Naive thymus-derived CD4-positive, alpha-beta T cell (primary cell): ENCODE measurements around the gene POLDIP3. TPM values are rescaled to one million over a fixed set of nuclear protein-coding genes. Genes with fewer than 3 reads are reported as not detected.
"Not testable (repeated sequence)": the region's sequence is repeated elsewhere in the genome, so short reads cannot be mapped to it uniquely, and the experiment has no call there.

Experiments
- ATAC-seq: fragments of 150-1000 bp; cut with Tn5 transposase; 2 replicates; pipeline ENCODE4 v1.10.0; 2021; ENCODE audit warnings: mild to moderate bottlenecking, moderate library complexity
- CTCF ChIA-PET: fragments of 350-600 bp; sonication (Branson Sonifier 250); formaldehyde crosslinking; loops from one replicate; lab custom pipeline; 2021; ENCODE audit warnings: antibody characterized with exemption; lab: Charles Lee
- POLR2A ChIA-PET: fragments of 350-600 bp; sonication (Branson Sonifier 250); formaldehyde crosslinking; loops from one replicate; lab custom pipeline; 2021; ENCODE audit warnings: antibody characterized with exemption, inconsistent platforms; lab: Charles Lee
- DNase-seq, 9 donors: peaks; one replicate each; pipeline versions ENCODE4 v3.0.0 to v3.0.0-alpha.2; 2020 to 2022; ENCODE audit warnings: mixed read lengths in 1 of 9
- H3K27ac ChIP-seq: one replicate; pipeline ENCODE4 v1.7.0; 2013; ENCODE audit warnings: mild to moderate bottlenecking, low read depth, low read length, moderate library complexity
- H3K27me3 ChIP-seq, 2 donors: one replicate each; pipeline ENCODE4 v1.7.0; 2013; ENCODE audit warnings: low read length in 2 of 2, mild to moderate bottlenecking in 2 of 2, moderate library complexity in 2 of 2; ENCODE audit not compliant: control insufficient read depth in 2 of 2, insufficient read depth in 2 of 2
- H3K36me3 ChIP-seq, 3 experiments: 1 replicate in 2 of 3; 2 replicates in 1 of 3; pipeline ENCODE4 v1.7.0; 2013; ENCODE audit warnings: low read length in 3 of 3, mild to moderate bottlenecking in 3 of 3, moderate library complexity in 1 of 3; ENCODE audit not compliant: insufficient read depth in 3 of 3, control insufficient read depth in 2 of 3
- H3K4me1 ChIP-seq, 2 donors: one replicate each; pipeline ENCODE4 v1.7.0; 2013; ENCODE audit warnings: low read length in 2 of 2, mild to moderate bottlenecking in 2 of 2, moderate library complexity in 1 of 2; ENCODE audit not compliant: control insufficient read depth in 2 of 2, insufficient read depth in 2 of 2
- H3K4me3 ChIP-seq: 2 replicates; pipeline ENCODE4 v1.7.0; 2013; ENCODE audit warnings: mild to moderate bottlenecking, low read length
- H3K9me3 ChIP-seq, 3 experiments: 1 replicate in 2 of 3; 2 replicates in 1 of 3; pipeline ENCODE4 v1.7.0; 2013; ENCODE audit warnings: low read length in 3 of 3; ENCODE audit not compliant: control insufficient read depth in 2 of 3
- H3K27ac Mint-ChIP-seq, 9 donors: one replicate each; pipeline ENCODE4 v1.8.0; 2020 to 2022; ENCODE audit warnings: mixed read lengths in 9 of 9, mild to moderate bottlenecking in 8 of 9, moderate library complexity in 5 of 9, inconsistent platforms in 2 of 9
- H3K27me3 Mint-ChIP-seq, 5 donors: one replicate each; pipeline ENCODE4 v1.8.0; 2021 to 2022; ENCODE audit warnings: mixed read lengths in 5 of 5, mild to moderate bottlenecking in 1 of 5
- H3K36me3 Mint-ChIP-seq, 5 donors: one replicate each; pipeline ENCODE4 v1.8.0; 2020 to 2022; ENCODE audit warnings: mixed read lengths in 5 of 5, mild to moderate bottlenecking in 3 of 5, inconsistent platforms in 1 of 5
- H3K4me1 Mint-ChIP-seq, 7 donors: one replicate each; pipeline ENCODE4 v1.8.0; 2020 to 2022; ENCODE audit warnings: mixed read lengths in 7 of 7, mild to moderate bottlenecking in 3 of 7, inconsistent platforms in 1 of 7
- H3K4me3 Mint-ChIP-seq, 10 donors: one replicate each; pipeline ENCODE4 v1.8.0; 2020 to 2022; ENCODE audit warnings: mild to moderate bottlenecking in 10 of 10, mixed read lengths in 10 of 10, moderate library complexity in 6 of 10, inconsistent platforms in 2 of 10
- H3K9me3 Mint-ChIP-seq, 11 donors: one replicate each; pipeline ENCODE4 v1.8.0; 2020 to 2022; ENCODE audit warnings: mixed read lengths in 11 of 11, mild to moderate bottlenecking in 4 of 11, inconsistent platforms in 1 of 11, moderate library complexity in 1 of 11
- intact Hi-C, 2 donors: fragments of 100-400 bp; cut with micrococcal nuclease; formaldehyde crosslinking; loops; one replicate each; pipeline ENCODE4 v1.15.1; 2023
- polyA plus RNA-seq, 2 donors: library from polyadenylated mRNA; unstranded; fragments of 300-500 nt; fragmentation: Illumina TruSeq; gene quantifications; one replicate each; pipeline ENCODE4 v1.2.3, GENCODE V29; 2021
- total RNA-seq, 6 experiments: library from RNA in 5 of 6; stranded (reverse) in 5 of 6; gene quantifications; 1 replicate in 5 of 6; 2 replicates in 1 of 6; pipeline ENCODE4 v1.2.3 and lab custom pipeline; 2021 to 2026

POLDIP3 gene
- total and polyA plus RNA-seq, 7 experiments from 2014 or later: 60.7 to 109 (median 75.2) TPM

DNA sequence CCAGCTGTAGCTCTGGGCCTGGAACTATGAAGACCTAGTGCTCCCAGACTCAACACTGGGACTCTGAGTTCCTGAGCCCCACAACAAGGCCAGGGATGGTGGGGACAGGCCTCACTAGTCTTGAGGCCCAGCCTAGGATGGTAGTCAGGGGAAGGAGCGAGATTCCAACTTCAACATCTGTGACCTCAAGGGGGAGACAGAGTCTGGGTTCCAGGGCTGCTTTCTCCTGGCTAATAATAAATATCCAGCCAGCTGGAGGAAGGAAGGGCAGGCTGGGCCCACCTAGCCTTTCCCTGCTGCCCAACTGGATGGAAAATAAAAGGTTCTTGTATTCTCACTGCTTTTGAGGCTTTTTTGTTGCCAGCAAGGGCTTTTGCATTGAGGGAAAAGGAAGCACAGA, 40.6 kb downstream of the POLDIP3 start:
- POLR2A ChIA-PET, H3K4me3 ChIP-seq, H3K9me3 Mint-ChIP-seq, H3K4me3 Mint-ChIP-seq, H3K27ac ChIP-seq, DNase-seq, H3K4me1 Mint-ChIP-seq, H3K27me3 Mint-ChIP-seq, H3K9me3 ChIP-seq, CTCF ChIA-PET, H3K4me1 ChIP-seq, intact Hi-C loops, H3K27me3 ChIP-seq, H3K27ac Mint-ChIP-seq, ATAC-seq: not testable (repeated sequence)
- peaks cover 0 to 28% (median 3%) of the 10 kb centered on the region in 5 donors for H3K36me3 Mint-ChIP-seq
- peaks cover 0 to 45% (median 8%) of the 10 kb centered on the region in 3 experiments for H3K36me3 ChIP-seq

- H3K9me3 Mint-ChIP-seq, DNase-seq, H3K27ac ChIP-seq, H3K27me3 ChIP-seq, H3K4me3 Mint-ChIP-seq, POLR2A ChIA-PET, intact Hi-C loops, H3K4me3 ChIP-seq, H3K9me3 ChIP-seq, H3K27ac Mint-ChIP-seq, H3K4me1 ChIP-seq, CTCF ChIA-PET, H3K27me3 Mint-ChIP-seq, H3K4me1 Mint-ChIP-seq, ATAC-seq: not testable (repeated sequence)
- peaks cover 0 to 21% (median 2%) of the 10 kb centered on the region in 3 experiments for H3K36me3 ChIP-seq
- H3K36me3 Mint-ChIP-seq: peaks cover 0 to 24% (median 3%) of the 10 kb centered on the region in 5 donors
Measured at GRCh38 chr22:42571068-42571467, 43.6 kb downstream of the POLDIP3 start.

DNA sequence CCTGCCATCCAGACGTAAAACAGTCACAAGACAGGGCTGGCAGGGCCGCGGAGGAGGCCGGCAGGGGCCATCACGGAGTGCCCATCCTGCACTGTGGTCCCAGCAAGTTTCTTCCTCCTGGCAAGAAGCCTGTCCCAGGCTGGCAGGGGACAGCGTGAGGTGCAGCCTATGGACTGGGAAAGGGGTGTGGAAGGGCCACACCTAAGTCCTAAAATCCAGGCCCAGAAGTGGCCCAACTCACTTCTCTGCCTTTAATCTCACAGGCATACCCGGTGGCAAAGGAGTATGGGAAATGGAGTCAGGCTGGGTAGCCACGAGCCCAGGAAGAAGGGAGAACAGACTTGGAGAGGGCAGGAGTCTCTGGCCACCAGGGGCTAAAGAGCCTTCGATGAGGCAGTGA, 44.1 kb downstream of the POLDIP3 start:
- H3K4me1 ChIP-seq, H3K27ac ChIP-seq, DNase-seq, H3K27me3 ChIP-seq, H3K9me3 Mint-ChIP-seq, H3K9me3 ChIP-seq, H3K27me3 Mint-ChIP-seq, CTCF ChIA-PET, ATAC-seq, H3K4me3 ChIP-seq, H3K4me1 Mint-ChIP-seq, intact Hi-C loops, POLR2A ChIA-PET, H3K4me3 Mint-ChIP-seq: not testable (repeated sequence)
- peak overlapping the region in 1 of 9 donors; percentile 52 for H3K27ac Mint-ChIP-seq
- H3K36me3 Mint-ChIP-seq: peaks cover 0 to 24% (median 3%) of the 10 kb centered on the region in 5 donors
- H3K36me3 ChIP-seq: peaks cover 0 to 22% (median 2%) of the 10 kb centered on the region in 3 experiments

- DNase-seq, H3K27ac Mint-ChIP-seq, H3K4me3 Mint-ChIP-seq, H3K36me3 ChIP-seq, H3K27ac ChIP-seq, H3K9me3 Mint-ChIP-seq, CTCF ChIA-PET, H3K27me3 Mint-ChIP-seq, H3K27me3 ChIP-seq, H3K4me1 Mint-ChIP-seq, POLR2A ChIA-PET, ATAC-seq, H3K4me1 ChIP-seq, H3K4me3 ChIP-seq, intact Hi-C loops, H3K9me3 ChIP-seq: not testable (repeated sequence)
- H3K36me3 Mint-ChIP-seq: peaks cover 0 to 24% (median 3%) of the 10 kb centered on the region in 5 donors
Measured at GRCh38 chr22:42567950-42568349, 46.7 kb downstream of the POLDIP3 start.

DNA sequence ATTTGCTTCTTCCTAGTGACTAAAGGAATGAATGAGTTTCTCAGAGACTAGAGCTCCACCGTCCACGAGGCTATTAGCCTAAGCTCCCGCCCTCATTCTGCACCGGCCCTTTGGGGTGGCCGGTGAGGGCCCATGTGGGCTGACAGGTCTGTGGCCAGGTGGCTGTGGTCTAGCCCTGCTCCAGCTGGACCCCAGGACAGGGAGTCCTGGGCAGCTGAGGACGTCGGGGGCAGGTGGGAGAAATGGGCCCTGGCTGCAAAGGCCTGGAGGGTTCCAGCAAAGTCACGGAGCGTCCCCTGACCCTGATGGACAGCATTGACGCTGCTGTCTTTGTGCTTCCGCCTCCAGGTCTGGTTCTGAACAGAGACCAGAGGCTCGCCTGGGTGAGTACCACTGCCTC, 48.7 kb downstream of the POLDIP3 start:
- H3K27ac ChIP-seq: no peak overlapping the region
- H3K27ac Mint-ChIP-seq: no peak overlapping the region
- H3K9me3 ChIP-seq: no peaks in the 10 kb centered on the region
- H3K27me3 ChIP-seq: no peaks in the 10 kb centered on the region
- H3K36me3 Mint-ChIP-seq: peaks cover 0 to 16% (median 0%) of the 10 kb centered on the region in 5 donors
- no peaks in the 10 kb centered on the region for H3K4me1 ChIP-seq
- H3K9me3 Mint-ChIP-seq: no peaks in the 10 kb centered on the region
- no peak for ATAC-seq
- POLR2A ChIA-PET: no interaction called here
- DNase-seq: no peak
- CTCF ChIA-PET: interaction anchor here (0.6 kb wide), 1 partner anchor 341 kb away, joined by 9 read pairs; no protein-coding TSS in a partner anchor
- H3K4me1 Mint-ChIP-seq: peaks cover 0 to 7% (median 1%) of the 10 kb centered on the region in 7 donors
- no peak overlapping the region for H3K4me3 Mint-ChIP-seq
- no peaks in the 10 kb centered on the region for H3K27me3 Mint-ChIP-seq
- peaks cover 0 to 5% (median 0%) of the 10 kb centered on the region in 3 experiments for H3K36me3 ChIP-seq
- intact Hi-C loops: no loop called here
- H3K4me3 ChIP-seq: no peak overlapping the region

DNA sequence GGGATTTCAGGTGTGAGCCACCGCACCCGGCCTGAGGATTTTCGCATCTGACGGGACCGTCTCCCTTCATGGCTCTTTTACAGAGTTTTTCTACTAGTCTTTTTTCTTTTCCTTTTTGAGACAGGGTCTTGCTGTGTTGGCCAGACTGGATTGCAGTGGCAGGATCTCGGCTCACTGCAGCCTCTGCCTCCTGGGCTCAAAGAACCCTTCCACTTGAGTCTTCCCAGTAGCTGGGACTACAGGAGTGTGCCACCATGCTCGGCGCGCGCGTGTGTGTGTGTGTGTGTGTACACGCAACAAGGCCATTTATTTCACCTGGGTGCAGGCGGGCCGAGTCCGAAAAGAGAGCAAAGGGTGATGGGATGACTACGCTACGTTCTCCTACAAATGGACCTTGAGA, 50.0 kb downstream of the POLDIP3 start:
- no peak for DNase-seq
- Mint-ChIP-seq H3K27me3 (no peaks in the 10 kb centered on the region), H3K9me3 (no peaks in the 10 kb centered on the region), H3K27ac (no peak overlapping the region), H3K36me3 (peaks cover 0 to 9% (median 0%) of the 10 kb centered on the region in 5 donors), H3K4me1 (peaks cover 0 to 8% (median 4%) of the 10 kb centered on the region in 7 donors), H3K4me3 (no peak overlapping the region)
- POLR2A ChIA-PET: no interaction called here
- CTCF ChIA-PET: no interaction called here
- Histone ChIP-seq H3K36me3 (peaks cover 0 to 5% (median 0%) of the 10 kb centered on the region in 3 experiments), H3K9me3 (no peaks in the 10 kb centered on the region), H3K4me3 (no peak overlapping the region), H3K27me3 (no peaks in the 10 kb centered on the region), H3K27ac (no peak overlapping the region), H3K4me1 (no peaks in the 10 kb centered on the region)
- no peak for ATAC-seq
- intact Hi-C loops: no loop called here

DNA sequence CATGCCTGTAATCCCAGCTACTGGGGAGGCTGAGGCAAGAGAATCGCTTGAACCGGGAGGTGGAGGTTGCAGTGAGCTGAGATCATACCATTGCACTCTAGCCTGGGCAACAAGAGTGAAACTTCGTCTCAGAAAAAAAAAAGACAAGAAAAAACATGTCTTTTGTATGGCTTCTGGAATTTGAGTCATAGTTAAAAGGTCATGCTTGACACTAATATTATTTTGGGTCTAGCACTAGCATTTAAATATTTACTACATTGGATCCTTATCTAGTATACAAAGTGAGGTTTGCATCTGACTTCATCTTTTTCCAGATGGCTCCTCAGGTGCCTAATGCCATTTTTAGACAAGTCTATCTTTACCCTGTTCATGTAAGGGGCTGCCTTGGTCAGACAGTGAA, 50.7 kb downstream of the POLDIP3 start:
- CTCF ChIA-PET, H3K4me1 Mint-ChIP-seq, DNase-seq, H3K27me3 ChIP-seq, H3K27me3 Mint-ChIP-seq, H3K4me1 ChIP-seq, H3K27ac Mint-ChIP-seq, H3K27ac ChIP-seq, H3K4me3 ChIP-seq, H3K36me3 ChIP-seq, H3K9me3 ChIP-seq, H3K4me3 Mint-ChIP-seq, ATAC-seq, H3K9me3 Mint-ChIP-seq, intact Hi-C loops, H3K36me3 Mint-ChIP-seq, POLR2A ChIA-PET: not testable (repeated sequence)
